GM19455 (cell line): ENCODE results near the gene COPZ2.
A peak's percentile ranks its signal among the peaks of the same experiment; 100 is the strongest.
"Not testable (repeated sequence)": the region's sequence is repeated elsewhere in the genome, so short reads cannot be mapped to it uniquely, and the experiment has no call there.

Experiments
- ATAC-seq: cut with Tn5 transposase; IDR thresholded peaks from one replicate; pipeline ENCODE4 v1.9.1; 2021; ENCODE audit not compliant: unreplicated experiment

The COPZ2 gene

GRCh38 chr17:48056246-48056745, 18.7 kb upstream of the COPZ2 start:
- ATAC-seq: no peak

GRCh38 chr17:48055531-48056245, 18.1 kb upstream of the COPZ2 start:
- ATAC-seq: no peak

- ATAC-seq: no peak
These were observed 16.9 kb upstream of the COPZ2 start for GRCh38 chr17:48054238-48055185.

GRCh38 chr17:48053758-48054237, 16.2 kb upstream of the COPZ2 start:
- no peak for ATAC-seq

GRCh38 chr17:48052956-48053757, 15.6 kb upstream of the COPZ2 start:
- no peak for ATAC-seq

- no peak for ATAC-seq
These were observed 14.3 kb upstream of the COPZ2 start for GRCh38 chr17:48051706-48052486.

GRCh38 chr17:48051283-48051682, 13.7 kb upstream of the COPZ2 start:
- no peak for ATAC-seq

GRCh38 chr17:48048384-48049126, 11.0 kb upstream of the COPZ2 start:
- ATAC-seq: peak; percentile 42

- ATAC-seq: peak; percentile 91
These were observed 10.3 kb upstream of the COPZ2 start, which contains the start of gene NFE2L1 for GRCh38 chr17:48047741-48048383. NFE2L1 (plus strand) TSS chr17:48048359; CDS start chr17:48051119, 2,760 bp downstream.

GRCh38 chr17:48047113-48047740, 9.6 kb upstream of the COPZ2 start:
- ATAC-seq: no peak

GRCh38 chr17:48046296-48046695, 8.7 kb upstream of the COPZ2 start:
- ATAC-seq: no peak

- ATAC-seq: no peak
These were observed 7.9 kb upstream of the COPZ2 start for GRCh38 chr17:48045316-48046001.

GRCh38 chr17:48044851-48045250, 7.3 kb upstream of the COPZ2 start:
- no peak for ATAC-seq

GRCh38 chr17:48043176-48043575, 5.6 kb upstream of the COPZ2 start:
- ATAC-seq: no peak

- no peak for ATAC-seq
These were observed 1.1 kb upstream of the COPZ2 start for GRCh38 chr17:48038687-48039086.

GRCh38 chr17:48037838-48038323, 284 bp upstream of the COPZ2 start:
- no peak for ATAC-seq

- ATAC-seq: no peak
These were observed 933 bp downstream of the COPZ2 start for GRCh38 chr17:48036693-48037035.

- ATAC-seq: not testable (repeated sequence)
These were observed 2.9 kb downstream of the COPZ2 start for GRCh38 chr17:48034734-48035133.
